Choroid plexus epithelial cell (primary cell): ENCODE measurements around the gene HTATSF1.

Experiments
- DNase-seq: peaks from one replicate; pipeline ENCODE4 v3.0.0-alpha.2; 2010; ENCODE audit warnings: low read depth
- H3K4me3 ChIP-seq: 2 replicates; pipeline ENCODE4 v1.5.1; 2011; ENCODE audit warnings: low read depth, mild to moderate bottlenecking, control low read depth, low read length, moderate library complexity
- CTCF ChIP-seq: conservative IDR thresholded peaks from 2 replicates; pipeline ENCODE4 v1.5.1; 2011; ENCODE audit warnings: low read depth, mild to moderate bottlenecking, control low read depth, inconsistent platforms, low read length, moderate library complexity

Gene HTATSF1

GRCh38 chrX:136477026-136477425 is 20.4 kb upstream of the HTATSF1 start:
- DNase-seq, result no peak
- H3K4me3 ChIP-seq, result no peak overlapping the region
- no peak for TF ChIP-seq CTCF

- DNase-seq, result no peak
- no peak for TF ChIP-seq CTCF
- no peak overlapping the region for H3K4me3 ChIP-seq
These were observed 17.0 kb upstream of the HTATSF1 start for GRCh38 chrX:136480383-136480782.

- no peak for DNase-seq
- no peak for TF ChIP-seq CTCF
- H3K4me3 ChIP-seq, result no peak within 1 kb of the TSS
These were observed 9.7 kb upstream of the HTATSF1 start, which contains the start of gene BRS3 for GRCh38 chrX:136487647-136488046. TSS of gene BRS3 (plus strand) at chrX:136487947. CDS start at chrX:136488115, 168 bp downstream.

GRCh38 chrX:136488706-136489105 is 8.7 kb upstream of the HTATSF1 start:
- H3K4me3 ChIP-seq, result no peak overlapping the region
- DNase-seq, result no peak
- no peak for TF ChIP-seq CTCF

GRCh38 chrX:136491832-136492231 is 5.6 kb upstream of the HTATSF1 start:
- no peak overlapping the region for H3K4me3 ChIP-seq
- no peak for DNase-seq
- TF ChIP-seq CTCF, result no peak

GRCh38 chrX:136493011-136493410 is 4.4 kb upstream of the HTATSF1 start:
- TF ChIP-seq CTCF, result no peak
- no peak for DNase-seq
- no peak overlapping the region for H3K4me3 ChIP-seq

- DNase-seq, result no peak
- H3K4me3 ChIP-seq, result no peak overlapping the region
- TF ChIP-seq CTCF, result no peak
These were observed 2.3 kb upstream of the HTATSF1 start for GRCh38 chrX:136495043-136495442.
